T follicular helper cell (primary cell): Measurements from ENCODE around the gene LRBA.

Experiments
- DNase-seq: peaks from one replicate; pipeline ENCODE4 v3.0.0-alpha.2; 2020; ENCODE audit warnings: low read depth

Gene LRBA

DNA sequence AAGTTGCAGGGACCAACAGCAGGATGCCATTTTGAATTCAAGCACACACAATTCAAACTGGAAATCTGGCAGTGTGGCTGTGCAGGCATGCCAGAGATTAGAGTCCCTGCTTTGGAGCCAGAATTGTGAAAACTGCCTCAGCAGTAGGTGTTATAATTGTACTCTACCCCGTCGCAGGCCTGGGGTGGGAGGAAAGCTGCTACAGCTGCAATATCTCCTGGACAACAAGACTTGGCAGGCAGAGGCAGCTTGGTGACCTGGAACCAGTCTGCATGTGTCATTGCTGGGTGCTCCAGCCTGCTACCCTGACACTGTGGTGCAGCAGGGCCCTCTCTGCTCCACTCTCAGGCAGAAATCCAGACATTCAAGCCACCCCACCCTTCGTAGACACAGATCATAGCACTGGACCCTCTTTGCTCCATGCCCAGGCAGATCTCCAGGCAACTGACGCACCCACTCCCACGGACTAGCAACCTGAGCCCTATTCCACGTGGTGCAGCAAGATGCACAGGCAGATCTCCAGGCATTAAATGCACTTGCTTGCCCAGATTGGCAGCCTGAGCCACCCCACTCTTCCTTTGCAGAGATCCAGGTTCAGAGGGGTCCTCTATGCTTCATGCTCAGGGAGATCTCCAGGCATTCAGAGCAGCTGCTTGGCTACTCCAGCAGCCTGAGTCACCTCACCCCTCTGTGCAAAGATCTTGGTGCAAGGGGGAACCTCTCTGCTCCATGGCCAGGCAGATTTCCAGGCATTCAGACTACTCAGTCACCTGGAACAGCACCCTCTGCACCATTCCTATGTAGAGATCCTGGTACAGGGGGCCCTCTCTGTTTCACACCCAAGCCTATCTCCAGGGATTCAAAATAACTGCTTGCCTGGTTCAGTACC, 140.5 kb downstream of the LRBA start:
- DNase-seq = no peak

DNA sequence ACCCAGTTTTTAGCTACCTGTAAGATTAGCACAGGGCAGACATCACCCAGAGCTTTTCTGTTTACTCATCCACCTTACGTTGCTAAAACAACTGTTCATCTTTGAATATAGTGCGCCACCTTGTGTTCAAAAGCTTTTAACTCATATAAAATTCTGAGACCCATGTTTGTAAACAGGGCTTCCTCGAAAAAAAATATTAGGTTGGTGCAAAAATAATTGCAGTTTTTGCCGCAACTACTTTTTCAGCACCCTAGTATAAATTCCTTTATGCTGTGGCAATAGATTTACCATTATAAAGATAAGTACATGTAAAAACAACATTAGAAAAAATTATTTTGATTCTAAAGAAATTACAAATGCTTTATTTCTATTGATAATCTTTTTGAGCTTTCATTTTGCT, 147.9 kb downstream of the LRBA start:
- peak; percentile 4 for DNase-seq

DNA sequence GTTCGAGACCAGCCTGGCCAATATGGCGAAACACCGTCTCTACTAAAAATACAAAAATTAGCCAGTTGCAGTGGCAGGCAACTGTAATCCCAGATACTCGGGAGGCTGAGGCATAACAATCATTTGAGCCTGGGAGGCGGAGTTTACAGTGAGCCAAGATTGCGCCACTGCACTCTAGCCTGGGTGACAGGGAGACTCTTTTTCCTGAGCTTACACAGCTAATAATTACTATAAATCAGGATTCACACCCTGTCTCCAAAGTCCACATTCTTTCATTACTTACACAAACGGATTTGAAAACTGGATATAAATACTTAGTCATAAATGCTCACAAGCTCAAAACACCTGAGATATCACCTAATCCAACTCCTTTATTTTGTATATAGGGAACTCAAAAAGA, 151.6 kb downstream of the LRBA start:
- no peak for DNase-seq

GRCh38 chr4:150862829-150863228, 152.3 kb downstream of the LRBA start:
- DNase-seq = no peak

- DNase-seq = no peak
Measured at GRCh38 chr4:150859453-150859852, 155.6 kb downstream of the LRBA start.

GRCh38 chr4:150855981-150856510, 159.0 kb downstream of the LRBA start:
- DNase-seq = no peak

GRCh38 chr4:150854600-150854999, 160.5 kb downstream of the LRBA start:
- DNase-seq = no peak

GRCh38 chr4:150853882-150854281, 161.2 kb downstream of the LRBA start:
- no peak for DNase-seq

DNA sequence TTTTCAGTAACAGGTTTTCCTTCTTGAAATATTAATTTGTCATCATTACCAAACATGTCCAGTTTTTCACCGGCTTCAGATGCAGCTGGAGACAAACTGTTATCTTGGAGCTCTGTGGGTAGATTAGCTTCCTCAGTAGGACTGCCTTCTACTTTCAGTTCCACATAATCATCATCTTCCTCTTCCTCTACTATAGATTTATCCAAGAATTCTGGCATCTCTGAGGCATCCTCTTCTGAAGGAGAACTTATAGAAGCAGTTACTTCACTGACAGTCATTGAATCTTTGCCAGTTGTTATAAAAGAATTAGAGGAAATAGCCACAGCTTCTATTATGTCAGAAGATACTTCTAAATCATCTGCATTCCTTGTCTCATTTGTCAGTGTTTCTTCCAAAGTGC, 162.9 kb downstream of the LRBA start:
- DNase-seq = no peak

DNA sequence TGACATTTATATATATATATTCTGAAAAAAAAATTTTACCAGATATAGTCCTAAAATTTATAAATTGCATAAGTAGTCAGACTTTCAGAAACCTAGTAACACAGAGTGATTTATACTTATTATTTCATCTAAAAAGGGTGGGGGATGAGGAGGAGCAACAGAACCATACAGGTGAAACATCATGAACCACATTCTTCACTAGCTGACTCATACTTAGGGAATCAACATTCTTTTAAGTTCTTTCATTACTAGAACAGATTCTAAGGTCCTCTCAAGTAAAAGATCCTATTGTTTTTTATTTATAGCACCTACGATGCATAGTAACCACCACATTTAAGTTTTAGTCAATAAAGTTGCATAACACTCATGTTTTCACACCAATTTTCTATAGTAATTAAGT, 166.1 kb downstream of the LRBA start:
- DNase-seq = no peak

DNA sequence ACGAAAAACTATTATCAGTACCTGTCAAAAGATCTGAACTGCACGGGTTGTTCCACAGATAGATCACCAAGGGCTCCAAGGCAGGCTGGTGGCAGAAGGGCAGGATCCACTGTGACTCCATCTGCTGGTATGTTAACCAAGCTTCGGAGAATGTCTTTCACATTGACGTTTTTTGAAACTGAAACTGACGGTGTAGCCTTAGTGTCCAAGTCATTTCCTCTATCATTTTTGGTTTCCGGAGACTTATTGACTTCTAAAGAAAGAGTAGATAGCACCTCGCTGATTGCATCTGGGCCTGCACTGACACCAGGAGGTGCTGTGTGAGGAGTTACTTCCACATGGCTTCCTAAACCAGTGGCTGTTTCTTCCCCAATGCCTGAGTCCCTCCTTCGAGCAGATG, 186.9 kb downstream of the LRBA start:
- DNase-seq = peak; percentile 15

DNA sequence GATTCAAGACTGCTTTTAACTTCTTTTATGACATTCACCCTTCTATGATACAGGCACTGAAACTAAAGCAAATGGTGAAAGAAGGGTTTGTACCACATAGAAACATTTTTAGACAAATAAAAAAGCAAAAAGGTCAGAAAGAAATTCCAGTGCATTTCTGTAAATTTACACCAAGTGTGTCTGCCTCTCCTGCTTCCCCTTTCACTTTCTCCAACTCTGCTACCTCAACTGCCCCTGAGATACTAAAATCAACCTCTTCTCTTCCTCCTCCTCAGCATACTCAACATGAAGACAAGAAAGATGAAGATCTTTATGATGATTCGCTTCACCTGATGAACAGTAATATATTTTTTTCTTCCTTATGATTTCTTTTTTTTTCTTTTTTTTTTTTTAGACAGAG, 187.9 kb downstream of the LRBA start:
- no peak for DNase-seq

- no peak for DNase-seq
Measured at GRCh38 chr4:150826306-150826705, 188.8 kb downstream of the LRBA start.

DNA sequence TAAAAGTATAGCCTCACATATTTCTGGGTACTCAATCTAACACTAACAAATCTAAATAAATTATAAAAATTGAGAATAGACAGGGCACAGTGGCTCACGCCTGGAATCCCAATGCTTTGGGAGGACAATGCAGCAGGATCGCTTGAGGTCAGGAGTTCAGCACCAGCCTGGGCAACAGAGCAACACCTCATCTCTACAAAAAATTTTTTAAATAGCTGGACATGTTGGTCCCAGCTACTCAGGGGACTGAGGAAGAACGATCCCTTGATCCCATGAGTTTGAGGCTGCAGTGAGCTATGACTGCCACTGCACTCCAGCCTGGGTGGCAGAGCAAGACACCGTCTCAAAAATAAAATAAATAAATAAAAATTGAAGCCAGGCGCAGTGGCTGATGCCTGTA, 192.7 kb downstream of the LRBA start:
- DNase-seq = no peak

DNA sequence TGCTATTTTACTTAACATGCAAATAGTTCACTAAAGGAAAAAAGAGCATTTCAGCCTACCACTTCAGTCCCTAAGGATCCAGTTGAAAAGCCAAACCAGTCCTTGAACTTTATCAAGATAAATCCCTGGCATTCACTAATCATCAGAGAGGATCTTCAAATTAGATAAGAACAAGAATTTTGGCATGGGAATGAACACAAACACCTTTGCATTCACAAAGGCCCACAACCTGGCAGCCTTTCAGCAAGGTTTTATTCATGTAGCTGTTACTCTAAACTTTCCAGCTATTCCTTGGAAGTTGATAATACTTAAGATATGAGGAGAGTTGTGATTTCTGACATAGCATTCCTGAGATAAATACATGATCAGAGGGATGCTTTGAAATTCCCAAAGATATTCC, 193.4 kb downstream of the LRBA start:
- no peak for DNase-seq

GRCh38 chr4:150820409-150820808, 194.7 kb downstream of the LRBA start:
- no peak for DNase-seq

DNA sequence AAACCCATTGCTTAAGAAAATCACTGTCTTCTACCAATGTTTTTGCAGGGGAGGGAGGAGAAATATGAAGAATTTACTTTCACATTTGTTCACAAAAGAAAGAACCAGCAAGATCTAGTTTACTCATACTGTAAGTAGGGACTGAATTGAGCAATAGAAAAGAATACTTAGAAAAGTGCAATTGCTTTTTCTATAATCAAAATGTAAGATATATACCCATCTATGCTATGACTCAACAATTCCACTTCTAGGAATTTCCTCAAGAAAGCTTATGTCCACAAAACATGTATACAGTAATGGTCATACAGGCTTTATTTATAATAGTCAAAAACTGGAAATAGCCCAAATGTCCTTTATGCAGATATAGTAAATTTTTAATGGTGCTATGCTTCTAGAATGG, 196.4 kb downstream of the LRBA start:
- no peak for DNase-seq

DNA sequence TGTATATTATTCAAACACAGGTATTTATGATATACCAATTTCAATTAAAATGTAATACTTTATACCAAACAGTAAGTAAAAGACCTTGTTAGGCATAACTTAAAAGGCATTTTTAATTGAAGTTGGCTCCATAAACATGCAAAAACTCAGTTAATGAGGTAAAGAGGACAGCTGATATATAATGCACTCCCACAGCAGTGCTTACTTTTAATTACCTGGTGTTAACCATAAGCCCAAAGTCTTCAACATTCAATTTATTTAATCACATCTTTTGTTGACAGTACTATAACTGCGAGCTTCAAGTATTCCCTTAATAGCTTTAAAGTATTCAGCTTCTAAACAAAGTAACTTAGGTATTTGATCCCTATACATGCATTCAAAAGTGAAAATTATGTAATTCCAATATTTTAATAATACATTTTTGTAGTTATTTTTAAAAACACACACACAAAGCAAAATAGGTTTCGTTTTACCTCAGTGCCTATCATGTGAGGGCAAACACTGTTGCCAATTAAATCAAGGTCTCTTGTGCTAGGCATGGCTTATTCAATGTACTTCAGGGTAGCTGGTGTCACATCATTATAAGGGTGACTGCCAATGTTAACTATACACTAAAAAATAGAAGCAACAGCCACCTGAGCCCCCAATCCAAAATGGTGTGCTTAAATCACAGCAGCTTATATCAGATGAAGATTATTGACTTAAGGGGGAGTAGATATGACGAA, 197.1 kb downstream of the LRBA start:
- DNase-seq = no peak

- no peak for DNase-seq
Measured at GRCh38 chr4:150817017-150817416, 198.1 kb downstream of the LRBA start.

GRCh38 chr4:150816491-150816890, 198.6 kb downstream of the LRBA start:
- DNase-seq = no peak

DNA sequence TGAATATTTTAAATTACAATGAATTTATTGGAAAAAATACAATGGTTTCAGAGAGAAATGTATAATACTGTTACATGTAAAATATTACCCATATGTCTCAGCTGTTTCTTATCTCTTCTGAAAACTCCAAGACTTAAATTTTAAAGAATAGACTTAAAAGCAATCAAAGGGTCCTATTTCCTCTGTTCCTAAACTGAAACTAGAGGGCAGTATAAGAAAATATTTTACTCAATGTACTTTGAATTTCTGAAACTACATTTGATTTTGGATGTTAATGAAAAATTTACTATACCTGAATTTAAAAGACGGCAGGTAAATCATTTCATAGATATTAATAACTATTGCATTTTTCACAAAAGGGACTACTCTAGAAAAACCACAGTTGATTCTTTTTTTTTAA, 200.2 kb downstream of the LRBA start:
- no peak for DNase-seq

GRCh38 chr4:150805183-150806025, 209.7 kb downstream of the LRBA start:
- DNase-seq = no peak
